CD14-positive monocyte (primary cell): ENCODE measurements around the gene MAX. TPM values are rescaled to one million over a fixed set of nuclear protein-coding genes. Genes with fewer than 3 reads are reported as not detected.

Experiments
- DNase-seq, 3 donors: peaks; one replicate each; pipeline ENCODE4 v3.0.0-alpha.2; 2011 to 2022
- H2AFZ ChIP-seq: 2 replicates; pipeline ENCODE4 v1.6.0; 2012; ENCODE audit warnings: mild to moderate bottlenecking, low read depth, low read length, inconsistent platforms; ENCODE audit not compliant: insufficient read depth, poor library complexity, severe bottlenecking
- H3K27ac ChIP-seq, 2 donors: 1 replicate in 1 of 2; 2 replicates in 1 of 2; pipeline ENCODE4 v1.5.1; 2012 to 2013; ENCODE audit warnings: low read length in 2 of 2, control low read depth in 1 of 2, inconsistent platforms in 1 of 2, low read depth in 1 of 2, mild to moderate bottlenecking in 1 of 2
- H3K27me3 ChIP-seq, 2 donors: one replicate each; pipeline versions ENCODE4 v1.6.0 to v1.6.1; 2011 to 2013; ENCODE audit warnings: low read length in 2 of 2; ENCODE audit not compliant: control insufficient read depth in 2 of 2, insufficient read depth in 2 of 2
- H3K36me3 ChIP-seq, 2 donors: replicated peaks in 1 of 2; 1 replicate in 1 of 2; 2 replicates in 1 of 2; pipeline versions ENCODE4 v1.5.1 to v1.6.1; 2012 to 2013; ENCODE audit warnings: low read length in 2 of 2, control low read depth in 1 of 2, inconsistent platforms in 1 of 2, mild to moderate bottlenecking in 1 of 2; ENCODE audit not compliant: insufficient read depth in 2 of 2, control insufficient read depth in 1 of 2
- H3K4me1 ChIP-seq, 2 donors: 1 replicate in 1 of 2; 2 replicates in 1 of 2; pipeline versions ENCODE4 v1.5.1 to v1.6.1; 2012 to 2013; ENCODE audit warnings: low read length in 2 of 2, control low read depth in 1 of 2, inconsistent platforms in 1 of 2, mild to moderate bottlenecking in 1 of 2, moderate library complexity in 1 of 2; ENCODE audit not compliant: insufficient read depth in 2 of 2, control insufficient read depth in 1 of 2
- H3K4me2 ChIP-seq: replicated peaks from 2 replicates; pipeline ENCODE3; 2012; ENCODE audit warnings: low read length, moderate library complexity, mild to moderate bottlenecking; ENCODE audit not compliant: poor library complexity, severe bottlenecking; ENCODE audit errors: extremely low read depth
- H3K4me3 ChIP-seq, 3 experiments: fragments of 200-600 bp in 1 of 3; sonication (generic) in 1 of 3; replicated peaks in 1 of 3; 1 replicate in 2 of 3; 2 replicates in 1 of 3; pipeline ENCODE4 v1.5.1; 2011 to 2013; ENCODE audit warnings: low read length in 3 of 3, mild to moderate bottlenecking in 3 of 3, control low read depth in 2 of 3, low read depth in 2 of 3, inconsistent platforms in 1 of 3, moderate library complexity in 1 of 3
- H3K79me2 ChIP-seq: 2 replicates; pipeline ENCODE4 v1.6.0; 2012; ENCODE audit warnings: mild to moderate bottlenecking, control low read depth, inconsistent platforms, low read length, moderate library complexity; ENCODE audit not compliant: insufficient read depth
- H3K9ac ChIP-seq: 2 replicates; pipeline ENCODE4 v1.6.0; 2017; ENCODE audit warnings: low read length, mild to moderate bottlenecking; ENCODE audit not compliant: insufficient read depth, poor library complexity, severe bottlenecking
- H3K9me3 ChIP-seq, 2 donors: replicated peaks in 1 of 2; 1 replicate in 1 of 2; 2 replicates in 1 of 2; pipeline versions ENCODE4 v1.5.1 to v1.6.1; 2012 to 2013; ENCODE audit warnings: low read length in 2 of 2, control low read depth in 1 of 2; ENCODE audit not compliant: control insufficient read depth in 1 of 2, insufficient read depth in 1 of 2
- H4K20me1 ChIP-seq: 2 replicates; pipeline ENCODE4 v1.6.0; 2012; ENCODE audit warnings: mild to moderate bottlenecking, low read length, control low read depth, moderate library complexity; ENCODE audit not compliant: insufficient read depth
- H3K27ac Mint-ChIP-seq, 7 donors: one replicate each; pipeline ENCODE4 v1.8.0; 2020; ENCODE audit warnings: mild to moderate bottlenecking in 7 of 7, mixed read lengths in 7 of 7, moderate library complexity in 6 of 7, inconsistent platforms in 2 of 7
- H3K27me3 Mint-ChIP-seq, 3 donors: one replicate each; pipeline ENCODE4 v1.8.0; 2021 to 2022; ENCODE audit warnings: low read depth in 3 of 3, mild to moderate bottlenecking in 3 of 3, mixed read lengths in 3 of 3, moderate library complexity in 3 of 3, inconsistent platforms in 1 of 3
- H3K36me3 Mint-ChIP-seq, 2 donors: one replicate each; pipeline ENCODE4 v1.8.0; 2020; ENCODE audit warnings: mixed read lengths in 2 of 2, inconsistent platforms in 1 of 2, mild to moderate bottlenecking in 1 of 2
- H3K4me1 Mint-ChIP-seq: one replicate; pipeline ENCODE4 v1.8.0; 2020; ENCODE audit warnings: mild to moderate bottlenecking, mixed read lengths
- H3K4me3 Mint-ChIP-seq, 2 donors: one replicate each; pipeline ENCODE4 v1.8.0; 2020; ENCODE audit warnings: mild to moderate bottlenecking in 2 of 2, mixed read lengths in 2 of 2, moderate library complexity in 1 of 2
- H3K9me3 Mint-ChIP-seq, 7 donors: one replicate each; pipeline ENCODE4 v1.8.0; 2020 to 2022; ENCODE audit warnings: mixed read lengths in 7 of 7, mild to moderate bottlenecking in 6 of 7, moderate library complexity in 6 of 7, inconsistent platforms in 2 of 7
- WGBS: methylation state at CpG from one replicate; pipeline ENCODE4 v1.1.5; 2013; ENCODE audit warnings: missing lambda C conversion rate; ENCODE audit not compliant: insufficient coverage; 5-methylcytosine and 5-hydroxymethylcytosine counted together
- intact Hi-C, 2 donors: fragments of 100-400 bp; cut with micrococcal nuclease; formaldehyde crosslinking; loops; one replicate each; pipeline versions ENCODE4 v1.15.0 to v1.15.1; 2023
- polyA plus RNA-seq, 3 donors: library from polyadenylated mRNA; depleted of rRNA in 1 of 3; unstranded in 2 of 3; stranded (reverse) in 1 of 3; fragments of 300-500 nt in 2 of 3; fragments of >200 nt in 1 of 3; fragmentation: Illumina TruSeq in 2 of 3; gene quantifications; 1 replicate in 2 of 3; 2 replicates in 1 of 3; pipeline ENCODE4 v1.2.3, GENCODE V29; 2012 to 2021
- TF ChIP-seq, protein P1 (sequence below): fragments of 200-600 bp; IDR thresholded peaks from one replicate; pipeline ENCODE4 v1.8.0; 2022; ENCODE audit warnings: antibody characterized with exemption, mild to moderate bottlenecking

MAX gene
- polyA plus RNA-seq, 3 donors, result 78.2 to 87.0 (median 81.5) TPM

DNA sequence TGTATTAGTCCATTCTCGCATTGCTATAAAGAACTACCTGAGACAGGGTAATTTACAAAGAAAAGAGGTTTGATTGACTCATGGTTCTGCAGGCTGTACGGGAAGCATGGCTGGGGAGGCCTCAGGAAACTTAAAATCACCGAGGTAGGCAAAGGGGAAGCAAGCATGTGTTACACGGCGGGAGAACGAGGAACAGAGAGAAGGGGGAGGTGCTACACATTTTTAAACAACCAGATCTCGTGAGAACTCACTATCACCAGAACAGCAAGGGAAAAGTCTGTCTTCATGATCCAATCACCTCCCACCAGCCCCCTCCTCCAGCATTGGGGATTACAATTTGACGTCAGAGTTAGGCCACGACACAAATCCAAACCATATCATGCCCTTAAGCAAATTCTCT is 13.3 kb upstream of the MAX start:
- Histone ChIP-seq H2AFZ (peak overlapping the region; percentile 44), H3K36me3 (no peaks in the 10 kb centered on the region), H3K27me3 (no peaks in the 10 kb centered on the region), H3K4me3 (no peak overlapping the region), H3K27ac (no peak overlapping the region), H4K20me1 (no peaks in the 10 kb centered on the region), H3K9ac (no peak overlapping the region), H3K4me2 (no peak overlapping the region), H3K79me2 (no peaks in the 10 kb centered on the region), H3K4me1 (no peaks in the 10 kb centered on the region), H3K9me3 (no peaks in the 10 kb centered on the region)
- Mint-ChIP-seq H3K27me3 (peaks cover 0 to 6% (median 2%) of the 10 kb centered on the region in 3 donors), H3K9me3 (peaks cover 3 to 8% (median 5%) of the 10 kb centered on the region in 7 donors), H3K4me1 (peaks cover 5% of the 10 kb centered on the region), H3K27ac (peak overlapping the region in 1 of 7 donors; percentile 72), H3K4me3 (peak overlapping the region in 1 of 2 donors; percentile 17), H3K36me3 (no peaks in the 10 kb centered on the region)
- intact Hi-C loops, result no loop called here
- WGBS, result 0% methylated on average over 1 of the region's 9 CpGs
- TF ChIP-seq, protein P1, sequence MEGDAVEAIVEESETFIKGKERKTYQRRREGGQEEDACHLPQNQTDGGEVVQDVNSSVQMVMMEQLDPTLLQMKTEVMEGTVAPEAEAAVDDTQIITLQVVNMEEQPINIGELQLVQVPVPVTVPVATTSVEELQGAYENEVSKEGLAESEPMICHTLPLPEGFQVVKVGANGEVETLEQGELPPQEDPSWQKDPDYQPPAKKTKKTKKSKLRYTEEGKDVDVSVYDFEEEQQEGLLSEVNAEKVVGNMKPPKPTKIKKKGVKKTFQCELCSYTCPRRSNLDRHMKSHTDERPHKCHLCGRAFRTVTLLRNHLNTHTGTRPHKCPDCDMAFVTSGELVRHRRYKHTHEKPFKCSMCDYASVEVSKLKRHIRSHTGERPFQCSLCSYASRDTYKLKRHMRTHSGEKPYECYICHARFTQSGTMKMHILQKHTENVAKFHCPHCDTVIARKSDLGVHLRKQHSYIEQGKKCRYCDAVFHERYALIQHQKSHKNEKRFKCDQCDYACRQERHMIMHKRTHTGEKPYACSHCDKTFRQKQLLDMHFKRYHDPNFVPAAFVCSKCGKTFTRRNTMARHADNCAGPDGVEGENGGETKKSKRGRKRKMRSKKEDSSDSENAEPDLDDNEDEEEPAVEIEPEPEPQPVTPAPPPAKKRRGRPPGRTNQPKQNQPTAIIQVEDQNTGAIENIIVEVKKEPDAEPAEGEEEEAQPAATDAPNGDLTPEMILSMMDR, result no peak
- DNase-seq, result no peak

DNA sequence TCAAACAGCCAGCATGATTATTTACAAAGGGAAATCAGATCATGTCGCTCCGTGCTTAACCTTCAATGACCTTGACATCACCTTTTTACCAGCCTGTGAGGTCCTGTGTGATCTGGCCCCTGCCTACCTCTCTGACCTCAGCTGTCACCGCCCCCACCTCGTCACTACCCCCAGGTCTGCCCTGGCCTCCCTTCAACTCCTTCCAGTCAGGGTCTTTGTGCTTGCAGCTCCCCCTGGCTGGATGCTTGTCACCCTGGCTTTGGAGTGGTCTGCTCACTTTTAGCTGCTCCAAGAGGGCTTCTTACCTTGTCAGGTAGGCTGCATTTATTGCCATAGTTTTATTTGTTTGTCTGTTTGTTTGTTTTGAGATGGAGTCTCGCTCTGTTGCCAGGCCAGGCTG is 8.2 kb upstream of the MAX start:
- H3K36me3 Mint-ChIP-seq, result no peaks in the 10 kb centered on the region
- WGBS, result 84% methylated on average over 4 of the region's 5 CpGs
- TF ChIP-seq, protein P1, result no peak

More for the DNA sequence above, 8.2 kb upstream of the MAX start:
- Histone ChIP-seq H3K4me1 (no peaks in the 10 kb centered on the region), H3K9ac (no peak overlapping the region), H3K4me3 (no peak overlapping the region), H3K79me2 (no peaks in the 10 kb centered on the region), H3K9me3 (no peaks in the 10 kb centered on the region), H3K27ac (no peak overlapping the region), H4K20me1 (no peaks in the 10 kb centered on the region), H2AFZ (no peak overlapping the region), H3K36me3 (no peaks in the 10 kb centered on the region), H3K27me3 (no peaks in the 10 kb centered on the region), H3K4me2 (no peak overlapping the region)
- H3K4me3 Mint-ChIP-seq, result no peak overlapping the region
- intact Hi-C loops, result no loop called here
- H3K9me3 Mint-ChIP-seq, result peaks cover under 1 to 6% (median 3%) of the 10 kb centered on the region in 7 donors
- peaks cover 2% of the 10 kb centered on the region for H3K4me1 Mint-ChIP-seq
- peak overlapping the region in 1 of 7 donors; percentile 38 for H3K27ac Mint-ChIP-seq
- peaks cover 2 to 6% (median 5%) of the 10 kb centered on the region in 3 donors for H3K27me3 Mint-ChIP-seq
- no peak for DNase-seq
